GM23248 (cell line): ENCODE data around the gene VIPR2.

Experiments
- EZH2 ChIP-seq: fragments of 200-600 bp; sonication (generic); IDR thresholded peaks from 2 replicates; pipeline ENCODE4 v1.6.1; 2018; ENCODE audit warnings: antibody characterized with exemption, mild to moderate bottlenecking; ENCODE audit not compliant: insufficient read depth, poor library complexity, severe bottlenecking
- EZH2phosphoT487 ChIP-seq: fragments of 200-600 bp; sonication (generic); IDR thresholded peaks from 2 replicates; pipeline ENCODE4 v1.6.1; 2018; ENCODE audit warnings: antibody characterized with exemption, moderate library complexity, mild to moderate bottlenecking, low read depth; ENCODE audit not compliant: insufficient read depth

DNA sequence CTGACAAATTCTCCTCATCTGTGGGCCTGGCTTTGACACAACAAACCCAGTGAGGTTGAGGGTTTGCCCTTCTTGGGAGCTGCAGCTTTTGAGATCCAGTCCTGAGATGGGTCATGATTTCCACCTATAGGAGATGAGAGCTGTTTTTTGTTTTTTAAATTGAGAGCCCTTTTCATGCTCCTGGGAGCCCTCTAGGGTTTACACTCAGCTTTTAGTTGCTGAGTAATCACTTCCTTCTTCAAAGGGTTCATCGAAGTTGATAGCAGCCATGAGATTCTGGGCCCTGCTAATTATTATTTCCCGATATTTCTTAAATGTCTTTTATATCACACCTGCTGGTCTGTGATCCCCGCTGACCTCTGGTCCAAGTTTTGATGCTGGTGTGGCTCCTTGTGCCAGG, 47.3 kb upstream of the VIPR2 start:
- TF ChIP-seq EZH2 (no peak), EZH2phosphoT487 (no peak)
